Activated CD4-positive, CD25-positive, alpha-beta regulatory T cell treated with anti-CD3 and anti-CD28 coated beads, Interleukin-2, amount 50 U/mL, for 72 hours (primary cell): ENCODE data around the gene TTC9.

Source experiments
- DNase-seq: peaks from one replicate; pipeline ENCODE4 v3.0.0; 2021

TTC9 gene

DNA sequence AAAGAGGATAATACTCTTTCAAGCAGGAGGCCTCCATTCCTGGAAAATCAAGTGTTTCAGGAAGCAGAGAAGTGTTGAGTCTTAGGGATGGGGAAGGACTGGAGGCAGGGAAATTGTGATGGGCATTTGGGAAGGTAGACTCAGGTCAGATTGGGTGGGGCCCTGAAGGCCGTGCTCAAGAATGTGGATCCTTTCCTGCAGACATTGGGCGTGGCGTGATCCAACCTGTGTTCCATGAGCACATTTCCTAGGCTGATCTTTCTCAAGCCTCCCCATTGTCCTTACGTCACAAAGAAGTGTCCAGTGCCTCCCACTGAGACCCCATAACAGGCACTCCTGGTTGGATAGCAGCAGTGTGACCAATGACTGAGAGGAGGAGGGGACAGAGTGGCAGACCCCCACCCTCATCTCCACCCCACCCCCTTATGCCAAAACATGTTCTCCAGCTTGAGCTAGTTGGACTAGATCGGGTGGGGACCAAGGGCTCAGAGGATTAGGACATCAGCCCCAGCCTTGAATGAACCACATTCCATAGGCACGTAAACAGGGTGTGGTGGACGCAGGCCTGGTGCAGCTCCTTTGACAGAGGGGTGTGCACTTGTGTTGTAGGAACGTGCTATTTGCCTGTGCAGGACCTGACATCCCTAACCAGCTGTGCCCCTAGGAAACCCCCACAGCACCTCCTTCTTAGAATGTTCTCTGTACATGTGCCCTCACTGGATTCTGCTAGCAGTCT lies 76.8 kb downstream of the TTC9 start:
- no peak for DNase-seq

- no peak for DNase-seq
Observed at GRCh38 chr14:70721542-70721941, 79.8 kb downstream of the TTC9 start.

DNA sequence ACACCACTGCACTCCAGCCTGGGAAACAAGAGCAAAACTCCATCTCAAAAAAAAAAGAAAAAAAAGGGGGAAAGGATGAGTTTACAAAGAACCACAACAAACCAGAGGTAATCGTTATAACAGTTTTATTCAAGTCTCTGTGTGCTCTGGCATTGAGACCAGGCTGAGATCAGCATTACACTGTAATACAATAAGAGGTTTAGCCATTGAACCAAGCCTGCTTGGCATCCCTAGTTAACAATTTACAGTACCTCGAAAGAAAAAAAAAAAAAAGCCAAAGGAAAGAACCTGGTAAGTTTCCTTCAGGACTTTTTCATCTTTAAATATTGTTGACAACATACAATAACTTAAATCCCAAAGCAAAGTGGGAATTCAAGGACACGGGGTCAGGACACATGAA lies 80.7 kb downstream of the TTC9 start:
- no peak for DNase-seq

- DNase-seq = no peak
Observed at GRCh38 chr14:70723276-70723675, 81.6 kb downstream of the TTC9 start.

GRCh38 chr14:70724110-70724509 lies 82.4 kb downstream of the TTC9 start:
- no peak for DNase-seq

- no peak for DNase-seq
Observed at GRCh38 chr14:70724944-70725343, 83.2 kb downstream of the TTC9 start.
